Heart left ventricle (tissue), 16 donors: ENCODE data around the gene GAK. TPM values are rescaled to one million over a fixed set of nuclear protein-coding genes. Genes with fewer than 3 reads are reported as not detected.

Source experiments
- ATAC-seq, 4 donors: fragments of 200-7000 bp; cut with Tn5 transposase; one replicate each; pipeline ENCODE4 v1.9.1; 2020 to 2022; ENCODE audit warnings: moderate library complexity in 4 of 4, mild to moderate bottlenecking in 3 of 4, moderate number of reproducible peaks in 1 of 4
- DNase-seq, 5 donors: peaks; one replicate each; pipeline ENCODE4 v3.0.0-alpha.2; 2020
- H3K27ac ChIP-seq, 12 donors: fragments of 200-600 bp; sonication (generic) in 4 of 12; one replicate each; pipeline versions ENCODE4 v1.5.0 to v1.8.0; 2016 to 2022; ENCODE audit warnings: mild to moderate bottlenecking in 2 of 12
- H3K27me3 ChIP-seq, 9 donors: fragments of 200-600 bp; sonication (generic) in 2 of 9; one replicate each; pipeline versions ENCODE4 v1.5.1 to v1.8.0; 2016 to 2022; ENCODE audit warnings: mild to moderate bottlenecking in 3 of 9
- H3K36me3 ChIP-seq, 9 donors: fragments of 200-600 bp; sonication (generic) in 2 of 9; one replicate each; pipeline versions ENCODE4 v1.5.0 to v1.8.0; 2018 to 2022; ENCODE audit warnings: mild to moderate bottlenecking in 2 of 9
- H3K4me1 ChIP-seq, 12 donors: fragments of 200-600 bp; sonication (generic) in 4 of 12; one replicate each; pipeline versions ENCODE4 v1.5.0 to v1.8.0; 2016 to 2022; ENCODE audit warnings: mild to moderate bottlenecking in 3 of 12
- H3K4me3 ChIP-seq, 12 donors: fragments of 200-600 bp; sonication (generic) in 4 of 12; one replicate each; pipeline versions ENCODE4 v1.5.0 to v1.8.0; 2017 to 2022; ENCODE audit warnings: mild to moderate bottlenecking in 9 of 12, moderate library complexity in 4 of 12
- H3K9me3 ChIP-seq, 12 donors: fragments of 200-600 bp; sonication (generic) in 4 of 12; one replicate each; pipeline versions ENCODE4 v1.5.0 to v1.8.0; 2016 to 2022; ENCODE audit warnings: mild to moderate bottlenecking in 1 of 12
- POLR2A ChIP-seq, 2 donors: fragments of 450-650 bp; IDR thresholded peaks; one replicate each; pipeline ENCODE4 v1.6.1; 2017; ENCODE audit warnings: antibody characterized with exemption in 2 of 2, mild to moderate bottlenecking in 2 of 2, moderate library complexity in 2 of 2
- WGBS, 4 donors: extraction: QIAGEN DNeasy Blood & Tissue Kit in 2 of 4; methylation state at CpG; one replicate each; pipeline versions ENCODE4 v1.1.5 to v1.1.7; 2013 to 2018; 5-methylcytosine and 5-hydroxymethylcytosine counted together
- intact Hi-C, 10 donors: fragments of 100-400 bp; cut with DNase I; formaldehyde crosslinking; loops; one replicate each; pipeline versions ENCODE4 v1.11.1 to v1.14.2; 2022
- polyA plus RNA-seq, 2 donors: library from polyadenylated mRNA; stranded (reverse); fragments of 200-250 nt; gene quantifications; one replicate each; pipeline ENCODE4 v1.2.3, GENCODE V29; 2013
- total RNA-seq, 9 donors: library from RNA; depleted of rRNA in 2 of 9; stranded (reverse); fragments of >200 nt in 2 of 9; fragmentation: NEBNext Ultra II Directional in 3 of 9; extraction: Animal tissue kit (Norgen Biotek cat#: 25700) in 3 of 9; gene quantifications; one replicate each; pipeline versions ENCODE4 v1.1.0 to v1.2.4, GENCODE V29; 2016 to 2023
- TF ChIP-seq, protein P1 (sequence below), 12 donors: fragments of 200-600 bp; sonication (generic) in 4 of 12; IDR thresholded peaks; one replicate each; pipeline versions ENCODE4 v1.5.0 to v1.8.0; 2018 to 2022; ENCODE audit warnings: antibody characterized with exemption in 12 of 12, mild to moderate bottlenecking in 5 of 12
- donor health status: ischemic (EF 13 %, LVEDD 7.1; RV severe dilation, severe dysfunction).
- donor health status: healthy with polysubstance abuse.
- donor health status: DM: no; HTN: yes; CAD: no.
- donor health status: DM: no; HTN: no; CAD: no.
- donor health status: ischemic (EF 25% LVEDD 6.9; RV normal size, moderate dysfunction).
- donor health status: ischemic (EF 25% LVEDD 5.7; RV mildly dilated, moderate dysfunction).
- donor health status: healthy.
- donor health status: DM: yes; HTN: yes; CAD: no.
- donor health status: ischemic (EF 35%, LVEDD 5.7; RV mildly dilated, moderate dysfunction).
- donor health status: nonischemic (EF 11% LVEDD 7.7; RV severe dilation, severe dysfunction).
- donor health status: DM: yes; HTN: yes; CAD: no.
- donor health status: PGD.
- donor health status: ischemic (EF 29% LVEDD 5.4; RV normal size, mild dysfunction).
- donor health status: nonischemic (EF 23%, LVEDD 6.1; RV moderate dilation, normal function).

GAK gene
- total and polyA plus RNA-seq, 11 donors = 22.8 to 55.1 (median 33.8) TPM

DNA sequence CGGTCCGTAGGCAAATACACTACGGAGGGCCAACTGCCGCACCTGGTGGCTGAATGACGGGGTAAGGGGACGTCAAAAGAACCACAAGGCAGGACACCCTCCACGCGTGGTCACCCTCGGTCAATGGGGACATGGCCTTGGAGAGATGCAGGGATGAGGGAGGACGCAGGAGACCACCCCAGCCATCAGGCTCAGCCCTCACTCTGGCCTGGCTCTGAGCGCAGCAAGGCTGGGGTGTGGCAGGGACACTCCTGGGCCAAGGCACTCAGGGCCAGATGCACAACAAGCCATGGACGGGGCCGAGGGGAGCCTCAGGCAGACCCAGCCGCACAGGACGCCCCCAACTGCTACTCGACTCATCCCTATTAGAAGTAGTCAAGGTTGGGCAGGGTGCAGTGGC, 36.5 kb downstream of the GAK start:
- intact Hi-C loops = no loop called here
- peaks cover 0 to 82% (median 55%) of the 10 kb centered on the region in 9 donors for H3K36me3 ChIP-seq

DNA sequence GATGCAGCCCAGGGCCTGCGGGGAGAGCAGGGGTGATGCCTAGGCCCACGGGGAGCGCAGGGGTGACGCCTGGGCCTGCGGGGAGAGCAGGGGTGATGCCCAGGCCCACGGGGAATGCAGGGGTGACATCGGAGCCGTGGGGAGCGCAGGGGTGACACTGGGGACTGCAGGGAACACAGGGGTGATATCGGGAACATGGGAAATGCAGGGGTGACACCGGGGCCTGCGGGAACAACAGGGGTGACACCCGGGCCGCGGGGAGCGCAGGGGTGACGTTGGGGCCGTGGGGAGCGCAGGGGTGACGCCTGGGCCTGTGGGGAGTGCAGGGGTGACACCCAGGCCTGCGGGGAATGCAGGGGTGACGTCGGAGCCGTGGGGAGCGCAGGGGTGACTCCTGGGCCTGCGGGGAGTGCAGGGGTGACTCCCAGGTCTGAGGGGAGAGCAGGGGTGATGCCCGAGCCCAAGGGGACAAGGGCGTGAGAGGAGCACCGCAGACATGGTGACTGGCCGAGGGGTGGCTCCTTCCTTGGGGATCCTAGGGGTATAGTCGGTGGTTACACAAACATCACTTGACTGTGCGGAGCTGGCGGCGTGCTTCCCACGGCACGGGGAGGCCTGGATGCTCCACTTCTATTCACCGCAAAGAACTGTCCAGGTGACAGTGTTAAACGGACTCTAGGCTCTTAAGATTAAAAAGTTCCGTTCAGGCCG, 38.0 kb downstream of the GAK start:
- Histone ChIP-seq H3K27me3 (no peaks in the 10 kb centered on the region), H3K4me1 (no peaks in the 10 kb centered on the region), H3K4me3 (no peak overlapping the region), H3K36me3 (peaks cover 0 to 84% (median 60%) of the 10 kb centered on the region in 9 donors), H3K9me3 (no peaks in the 10 kb centered on the region), H3K27ac (no peak overlapping the region)
- intact Hi-C loops = no loop called here
- no peak for ATAC-seq
- TF ChIP-seq POLR2A (IDR thresholded peaks at IDR 0.05) = no peak
- TF ChIP-seq, protein P1, sequence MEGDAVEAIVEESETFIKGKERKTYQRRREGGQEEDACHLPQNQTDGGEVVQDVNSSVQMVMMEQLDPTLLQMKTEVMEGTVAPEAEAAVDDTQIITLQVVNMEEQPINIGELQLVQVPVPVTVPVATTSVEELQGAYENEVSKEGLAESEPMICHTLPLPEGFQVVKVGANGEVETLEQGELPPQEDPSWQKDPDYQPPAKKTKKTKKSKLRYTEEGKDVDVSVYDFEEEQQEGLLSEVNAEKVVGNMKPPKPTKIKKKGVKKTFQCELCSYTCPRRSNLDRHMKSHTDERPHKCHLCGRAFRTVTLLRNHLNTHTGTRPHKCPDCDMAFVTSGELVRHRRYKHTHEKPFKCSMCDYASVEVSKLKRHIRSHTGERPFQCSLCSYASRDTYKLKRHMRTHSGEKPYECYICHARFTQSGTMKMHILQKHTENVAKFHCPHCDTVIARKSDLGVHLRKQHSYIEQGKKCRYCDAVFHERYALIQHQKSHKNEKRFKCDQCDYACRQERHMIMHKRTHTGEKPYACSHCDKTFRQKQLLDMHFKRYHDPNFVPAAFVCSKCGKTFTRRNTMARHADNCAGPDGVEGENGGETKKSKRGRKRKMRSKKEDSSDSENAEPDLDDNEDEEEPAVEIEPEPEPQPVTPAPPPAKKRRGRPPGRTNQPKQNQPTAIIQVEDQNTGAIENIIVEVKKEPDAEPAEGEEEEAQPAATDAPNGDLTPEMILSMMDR (IDR thresholded peaks at IDR 0.05) = no peak
- no peak for DNase-seq
- 88 to 95% (median 94%) methylated on average over 40 of the region's 40 CpGs for WGBS, 4 donors

More for the DNA sequence above, 36.5 kb downstream of the GAK start:
- 93 to 96% (median 95%) methylated on average over 16 of the region's 16 CpGs for WGBS, 4 donors
- no peak overlapping the region for H3K27ac ChIP-seq
- no peak overlapping the region for H3K4me3 ChIP-seq
- ATAC-seq (no peak), DNase-seq (no peak)
- H3K27me3 ChIP-seq = no peaks in the 10 kb centered on the region
- no peaks in the 10 kb centered on the region for H3K4me1 ChIP-seq
- no peak for TF ChIP-seq POLR2A (IDR thresholded peaks at IDR 0.05)
- TF ChIP-seq, protein P1 (IDR thresholded peaks at IDR 0.05) = no peak
- no peaks in the 10 kb centered on the region for H3K9me3 ChIP-seq

DNA sequence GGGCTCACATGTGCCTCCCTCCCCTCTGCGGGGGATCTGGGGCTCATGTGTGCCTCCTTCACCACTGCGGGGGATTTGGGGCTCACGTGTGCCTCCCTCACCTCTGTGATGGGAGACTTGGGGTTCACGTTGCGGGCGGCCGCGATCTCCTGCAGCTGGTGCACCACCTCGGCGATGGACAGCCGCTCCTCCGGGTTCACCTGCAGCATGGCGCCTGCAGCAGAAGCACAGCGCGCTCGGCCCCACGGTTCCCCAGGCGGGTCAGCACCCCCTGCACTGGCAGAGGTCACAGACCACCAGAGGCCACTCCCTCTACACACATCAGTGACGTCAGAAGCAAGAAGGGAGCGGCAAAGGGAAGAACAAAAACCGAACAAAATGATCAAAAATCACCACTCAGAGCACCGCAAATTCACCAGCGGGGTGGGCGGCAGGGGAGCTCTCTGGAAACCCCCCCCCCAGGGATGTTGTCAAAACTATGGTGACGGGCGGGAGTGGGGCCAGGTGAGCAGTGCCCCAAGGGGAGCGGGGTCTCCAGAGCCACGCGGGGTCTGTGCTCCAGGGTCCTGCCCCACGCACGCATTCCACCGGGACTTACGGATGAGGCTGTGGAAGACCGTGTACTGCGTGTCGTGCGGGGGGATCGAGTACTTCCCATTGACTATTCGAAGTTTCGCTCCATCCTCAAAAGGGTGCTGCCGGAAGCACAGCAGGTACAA, 38.7 kb downstream of the GAK start:
- no peaks in the 10 kb centered on the region for H3K9me3 ChIP-seq
- 95 to 96% (median 96%) methylated on average over 38 to 41 of the region's 41 CpGs for WGBS, 4 donors
- ATAC-seq = no peak
- no peaks in the 10 kb centered on the region for H3K4me1 ChIP-seq
- TF ChIP-seq, protein P1 (IDR thresholded peaks at IDR 0.05) = no peak
- TF ChIP-seq POLR2A (IDR thresholded peaks at IDR 0.05) = no peak
- peaks cover 0 to 90% (median 67%) of the 10 kb centered on the region in 9 donors for H3K36me3 ChIP-seq
- H3K27me3 ChIP-seq = no peaks in the 10 kb centered on the region
- DNase-seq = no peak
- intact Hi-C loops = no loop called here
- H3K27ac ChIP-seq = no peak overlapping the region
- H3K4me3 ChIP-seq = no peak overlapping the region

DNA sequence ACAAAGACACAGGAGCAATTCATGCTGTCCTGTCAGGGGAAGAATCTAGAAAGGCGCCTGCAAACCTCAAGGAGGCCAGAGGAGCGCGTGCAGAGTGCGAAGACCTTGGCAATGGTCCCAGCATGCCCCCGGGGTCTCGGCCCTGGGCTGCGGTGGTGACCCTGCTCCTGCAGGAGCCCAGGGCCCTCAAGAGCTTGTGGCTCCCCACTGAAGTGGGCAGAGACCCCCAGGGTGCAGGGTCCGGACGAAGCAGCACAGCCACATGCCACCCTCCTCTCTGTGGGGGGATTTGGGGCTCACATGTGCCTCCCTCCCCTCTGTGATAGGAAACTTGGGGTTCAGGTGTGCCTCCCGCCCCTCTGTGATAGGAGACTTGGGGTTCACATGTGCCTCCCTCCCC, 39.3 kb downstream of the GAK start:
- ATAC-seq (no peak), DNase-seq (no peak)
- Histone ChIP-seq H3K27me3 (no peaks in the 10 kb centered on the region), H3K27ac (no peak overlapping the region), H3K4me3 (no peak overlapping the region), H3K36me3 (peaks cover 0 to 90% (median 70%) of the 10 kb centered on the region in 9 donors), H3K4me1 (no peaks in the 10 kb centered on the region), H3K9me3 (no peaks in the 10 kb centered on the region)
- TF ChIP-seq, protein P1 (IDR thresholded peaks at IDR 0.05) = no peak
- no peak for TF ChIP-seq POLR2A (IDR thresholded peaks at IDR 0.05)
- intact Hi-C loops = no loop called here
- 83 to 95% (median 93%) methylated on average over 2 to 10 of the region's 10 CpGs for WGBS, 4 donors
